ENCODE data around the gene MALL. TPM values are rescaled to one million over a fixed set of nuclear protein-coding genes. Genes with fewer than 3 reads are reported as not detected.
"Not testable (repeated sequence)": the region's sequence is repeated elsewhere in the genome, so short reads cannot be mapped to it uniquely, and the experiment has no call there.

Gene MALL
- polyA plus RNA-seq, 2 of the 4 experiments (the other 2 are of a cell fraction): 77.8 to 123 TPM

- H3K4me3 ChIP-seq; DNase-seq (ENCODE audit: low read depth in 1 of 2, low spot score in 1 of 2); H3K27ac ChIP-seq; H3K9me3 ChIP-seq; POLR2A ChIA-PET; FAIRE-seq; CTCF ChIA-PET; H3K4me2 ChIP-seq: not testable (repeated sequence)
- WGBS (ENCODE audit: missing lambda C conversion rate): no CpG with 5 or more reads among the region's 6 CpGs
- peak in 1 of 2 experiments; percentile 9; a peak in 1 of 6 replicates for ATAC-seq
- H3K4me1 ChIP-seq: peaks cover 31% of the 10 kb centered on the region
These were observed 21.7 kb downstream of the MALL start for GRCh38 chr2:110093924-110094323.

- H3K4me3 ChIP-seq; H3K4me2 ChIP-seq; H3K4me1 ChIP-seq; H3K27ac ChIP-seq; H3K9me3 ChIP-seq; DNase-seq (ENCODE audit: low read depth in 1 of 2, low spot score in 1 of 2); ATAC-seq; POLR2A ChIA-PET; CTCF ChIA-PET; FAIRE-seq: not testable (repeated sequence)
- WGBS (ENCODE audit: missing lambda C conversion rate): 40% methylated on average over 2 of the region's 4 CpGs
These were observed 25.5 kb downstream of the MALL start for GRCh38 chr2:110090164-110090563.

- H3K4me3 ChIP-seq, FAIRE-seq: not testable (repeated sequence)
- no CpG with 5 or more reads among the region's 2 CpGs for WGBS (ENCODE audit: missing lambda C conversion rate)
These were observed 31.9 kb downstream of the MALL start for GRCh38 chr2:110083757-110084156.

GRCh38 chr2:110083162-110083561 is 32.5 kb downstream of the MALL start:
- peak in 1 of 2 experiments; percentile 14; a peak in 1 of 6 replicates for ATAC-seq
- CTCF ChIA-PET; FAIRE-seq; H3K9me3 ChIP-seq; H3K4me2 ChIP-seq; POLR2A ChIA-PET; DNase-seq (ENCODE audit: low read depth in 1 of 2, low spot score in 1 of 2); H3K27ac ChIP-seq; H3K4me1 ChIP-seq; H3K4me3 ChIP-seq: not testable (repeated sequence)
- no CpG with 5 or more reads among the region's 8 CpGs for WGBS (ENCODE audit: missing lambda C conversion rate)

More at GRCh38 chr2:110083757-110084156, 31.9 kb downstream of the MALL start:
- ATAC-seq; H3K27ac ChIP-seq; CTCF ChIA-PET; H3K4me2 ChIP-seq; H3K4me1 ChIP-seq; POLR2A ChIA-PET; H3K9me3 ChIP-seq; DNase-seq (ENCODE audit: low read depth in 1 of 2, low spot score in 1 of 2): not testable (repeated sequence)

GRCh38 chr2:110078104-110078503 is 37.5 kb downstream of the MALL start:
- H3K4me3 ChIP-seq; H3K27ac ChIP-seq; CTCF ChIA-PET; DNase-seq (ENCODE audit: low read depth in 1 of 2, low spot score in 1 of 2); ATAC-seq; H3K4me1 ChIP-seq; H3K4me2 ChIP-seq; POLR2A ChIA-PET; FAIRE-seq; H3K9me3 ChIP-seq: not testable (repeated sequence)
- whole genome bisulfite sequencing (ENCODE audit: missing lambda C conversion rate): 83% methylated on average over 1 of the region's 4 CpGs

GRCh38 chr2:110075896-110076295 is 39.7 kb downstream of the MALL start:
- DNase-seq (ENCODE audit: low read depth in 1 of 2, low spot score in 1 of 2); POLR2A ChIA-PET; H3K27ac ChIP-seq; FAIRE-seq; H3K4me1 ChIP-seq; H3K4me2 ChIP-seq; CTCF ChIA-PET; H3K9me3 ChIP-seq; H3K4me3 ChIP-seq; ATAC-seq: not testable (repeated sequence)
- WGBS (ENCODE audit: missing lambda C conversion rate): 64% methylated on average over 2 of the region's 4 CpGs

- H3K4me1 ChIP-seq; H3K27ac ChIP-seq; CTCF ChIA-PET; ATAC-seq; H3K4me3 ChIP-seq; FAIRE-seq; H3K9me3 ChIP-seq; DNase-seq (ENCODE audit: low read depth in 1 of 2, low spot score in 1 of 2); H3K4me2 ChIP-seq; POLR2A ChIA-PET: not testable (repeated sequence)
- 86% methylated on average over 5 of the region's 7 CpGs for WGBS (ENCODE audit: missing lambda C conversion rate)
These were observed 45.8 kb downstream of the MALL start for GRCh38 chr2:110069869-110070268.

- FAIRE-seq; H3K4me3 ChIP-seq; DNase-seq (ENCODE audit: low read depth in 1 of 2, low spot score in 1 of 2); CTCF ChIA-PET; H3K4me2 ChIP-seq; H3K27ac ChIP-seq; H3K4me1 ChIP-seq; POLR2A ChIA-PET; ATAC-seq; H3K9me3 ChIP-seq: not testable (repeated sequence)
- 95% methylated on average over 3 of the region's 3 CpGs for WGBS (ENCODE audit: missing lambda C conversion rate)
These were observed 47.5 kb downstream of the MALL start for GRCh38 chr2:110068153-110068552.

GRCh38 chr2:110062332-110062731 is 53.3 kb downstream of the MALL start:
- CTCF ChIA-PET, FAIRE-seq: not testable (repeated sequence)

GRCh38 chr2:110060550-110060949 is 55.1 kb downstream of the MALL start:
- H3K4me1 ChIP-seq; DNase-seq (ENCODE audit: low read depth in 1 of 2, low spot score in 1 of 2); ATAC-seq; CTCF ChIA-PET; H3K4me2 ChIP-seq; POLR2A ChIA-PET; FAIRE-seq; H3K4me3 ChIP-seq; H3K27ac ChIP-seq; H3K9me3 ChIP-seq: not testable (repeated sequence)
- 100% methylated on average over 1 of the region's 2 CpGs for WGBS (ENCODE audit: missing lambda C conversion rate)

More at GRCh38 chr2:110062332-110062731, 53.3 kb downstream of the MALL start:
- H3K9me3 ChIP-seq; H3K27ac ChIP-seq; DNase-seq (ENCODE audit: low read depth in 1 of 2, low spot score in 1 of 2); H3K4me3 ChIP-seq; H3K4me2 ChIP-seq; POLR2A ChIA-PET; H3K4me1 ChIP-seq; ATAC-seq: not testable (repeated sequence)
- no CpG with 5 or more reads among the region's 3 CpGs for WGBS (ENCODE audit: missing lambda C conversion rate)

GRCh38 chr2:110059694-110060358 is 55.8 kb downstream of the MALL start:
- H3K4me2 ChIP-seq; ATAC-seq; H3K4me1 ChIP-seq; DNase-seq (ENCODE audit: low read depth in 1 of 2, low spot score in 1 of 2); FAIRE-seq; CTCF ChIA-PET; H3K4me3 ChIP-seq; H3K9me3 ChIP-seq; POLR2A ChIA-PET; H3K27ac ChIP-seq: not testable (repeated sequence)
- no CpG with 5 or more reads among the region's 1 CpG for WGBS (ENCODE audit: missing lambda C conversion rate)

- DNase-seq (ENCODE audit: low read depth in 1 of 2, low spot score in 1 of 2); H3K4me3 ChIP-seq; POLR2A ChIA-PET; H3K4me1 ChIP-seq; H3K9me3 ChIP-seq; CTCF ChIA-PET; H3K4me2 ChIP-seq; FAIRE-seq; ATAC-seq; H3K27ac ChIP-seq: not testable (repeated sequence)
- WGBS (ENCODE audit: missing lambda C conversion rate): no CpG with 5 or more reads among the region's 11 CpGs
These were observed 56.5 kb downstream of the MALL start for GRCh38 chr2:110059009-110059693.

Data from A549 (cell line).